GDM1 (cell line): Measurements from ENCODE around the gene GSDMA.

Source experiments
- DNase-seq: peaks from one replicate; lab custom pipeline; 2025; lab: John Stamatoyannopoulos, UW

GSDMA gene, protein sequence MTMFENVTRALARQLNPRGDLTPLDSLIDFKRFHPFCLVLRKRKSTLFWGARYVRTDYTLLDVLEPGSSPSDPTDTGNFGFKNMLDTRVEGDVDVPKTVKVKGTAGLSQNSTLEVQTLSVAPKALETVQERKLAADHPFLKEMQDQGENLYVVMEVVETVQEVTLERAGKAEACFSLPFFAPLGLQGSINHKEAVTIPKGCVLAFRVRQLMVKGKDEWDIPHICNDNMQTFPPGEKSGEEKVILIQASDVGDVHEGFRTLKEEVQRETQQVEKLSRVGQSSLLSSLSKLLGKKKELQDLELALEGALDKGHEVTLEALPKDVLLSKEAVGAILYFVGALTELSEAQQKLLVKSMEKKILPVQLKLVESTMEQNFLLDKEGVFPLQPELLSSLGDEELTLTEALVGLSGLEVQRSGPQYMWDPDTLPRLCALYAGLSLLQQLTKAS

DNA sequence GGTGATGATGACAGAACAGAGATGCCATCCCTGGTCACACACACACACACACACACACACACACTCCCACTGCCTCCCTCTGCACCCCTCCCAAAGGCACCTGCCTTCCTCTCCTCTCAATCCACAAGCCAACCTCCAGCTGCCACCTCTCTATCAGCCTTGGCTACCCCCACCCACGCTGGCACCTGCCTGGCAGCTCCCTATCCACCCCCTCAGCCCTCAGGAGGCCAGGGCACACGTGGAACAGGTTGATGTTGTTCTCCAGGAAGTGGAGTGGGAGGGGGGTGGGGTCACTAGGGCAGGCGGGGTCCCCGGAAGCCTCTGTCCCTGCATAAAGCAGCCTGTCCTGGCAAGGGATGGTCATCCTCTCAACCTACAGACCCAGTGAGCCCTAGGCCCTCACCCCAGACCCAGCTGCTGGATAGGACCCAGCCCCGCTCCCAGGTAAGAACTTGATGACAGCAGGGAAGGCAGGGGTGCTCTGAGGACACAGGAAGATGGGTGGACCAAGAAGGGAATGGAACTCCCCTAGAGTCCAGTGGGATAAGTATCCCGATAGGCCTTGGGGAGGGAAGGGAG, at the start of gene GSDMA:
Gene GSDMA, plus strand, starts transcription at position 363 of the 579 bp plus-strand sequence. CDS start 2,684 bp downstream, outside the sequence.
- no peak for DNase-seq

DNA sequence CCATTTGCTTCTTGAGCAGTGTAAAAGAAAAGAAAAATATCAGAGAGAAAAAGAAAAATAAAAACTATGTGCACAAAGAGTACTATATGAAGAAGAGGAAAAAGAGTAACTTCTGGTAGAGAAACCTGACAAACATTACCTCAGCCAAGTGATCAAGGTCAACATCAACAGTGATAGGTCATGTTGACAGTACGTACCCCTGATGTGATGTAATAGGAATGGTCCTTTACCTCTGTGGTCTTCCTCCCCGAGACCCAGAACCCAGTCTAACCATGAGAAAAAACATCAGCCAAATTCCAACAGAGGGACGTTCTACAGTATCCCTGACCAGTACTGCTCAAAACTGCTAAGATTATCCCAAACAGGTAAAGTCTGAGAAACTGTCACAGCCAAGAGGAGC, 48.8 kb upstream of the GSDMA start:
- no peak for DNase-seq

GRCh38 chr17:39915559-39915958, 47.2 kb upstream of the GSDMA start:
- DNase-seq: no peak

DNA sequence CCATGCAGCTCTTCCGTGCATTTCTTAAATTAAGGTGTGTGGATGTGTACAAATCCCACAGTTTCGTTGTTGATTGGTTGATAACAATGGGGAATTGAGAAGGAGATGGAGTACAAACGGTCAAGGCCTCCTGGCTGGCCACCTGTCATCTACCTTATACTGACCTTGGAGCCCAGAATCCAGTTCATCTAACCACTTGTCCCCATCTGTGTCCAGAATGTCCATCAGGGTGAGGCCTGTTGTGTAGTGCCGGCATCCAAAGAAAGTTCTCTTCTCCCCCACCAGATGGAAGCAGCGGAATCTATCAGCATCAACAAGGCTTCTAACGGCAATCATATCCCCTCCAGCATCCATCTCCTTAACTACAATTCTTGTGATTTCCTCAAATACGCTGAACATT, 45.9 kb upstream of the GSDMA start:
- no peak for DNase-seq

- no peak for DNase-seq
Observed at GRCh38 chr17:39919087-39919683, 43.6 kb upstream of the GSDMA start.

GRCh38 chr17:39920218-39921210, 42.3 kb upstream of the GSDMA start:
- no peak for DNase-seq

GRCh38 chr17:39921323-39921722, 41.5 kb upstream of the GSDMA start:
- DNase-seq: peak; percentile 5

DNA sequence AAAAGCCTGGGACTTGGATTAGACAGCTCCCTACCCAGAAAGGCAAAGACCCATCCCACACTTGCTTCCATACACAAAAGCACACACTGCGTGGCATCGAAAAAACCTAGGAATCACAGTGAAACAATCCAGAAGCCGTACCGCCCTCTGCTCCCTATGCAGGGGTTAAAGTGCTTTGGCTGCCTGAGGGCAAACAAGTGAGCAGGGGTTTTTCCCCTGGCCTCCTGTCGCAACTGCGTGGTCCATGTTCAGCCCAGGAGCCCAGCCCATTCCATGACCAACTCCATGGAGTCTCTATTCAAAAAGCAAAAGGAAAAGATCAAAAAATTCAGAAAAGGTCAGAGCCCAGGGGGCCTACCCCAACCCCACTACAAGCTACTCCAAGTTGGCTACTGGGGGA, 40.8 kb upstream of the GSDMA start:
- no peak for DNase-seq

DNA sequence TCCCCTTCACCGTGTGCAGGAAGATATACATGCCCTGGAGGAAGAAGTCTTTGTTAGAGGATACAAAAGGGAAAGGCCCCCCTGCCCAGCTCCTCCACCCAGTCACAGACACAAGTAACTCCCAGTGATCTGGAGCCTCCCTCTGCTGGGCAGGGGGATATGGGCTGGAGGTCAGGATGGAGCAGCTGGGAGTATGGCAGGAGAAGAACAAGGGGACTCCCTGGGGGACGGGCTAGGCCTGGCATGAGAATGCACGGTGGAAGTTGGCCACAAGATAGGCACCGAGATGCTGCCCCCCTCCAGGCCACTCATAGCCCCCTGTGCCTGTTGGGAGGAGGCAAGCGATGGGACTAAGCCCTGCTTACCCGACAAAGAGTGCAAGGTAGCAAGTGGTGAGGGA, 39.6 kb upstream of the GSDMA start:
- no peak for DNase-seq

DNA sequence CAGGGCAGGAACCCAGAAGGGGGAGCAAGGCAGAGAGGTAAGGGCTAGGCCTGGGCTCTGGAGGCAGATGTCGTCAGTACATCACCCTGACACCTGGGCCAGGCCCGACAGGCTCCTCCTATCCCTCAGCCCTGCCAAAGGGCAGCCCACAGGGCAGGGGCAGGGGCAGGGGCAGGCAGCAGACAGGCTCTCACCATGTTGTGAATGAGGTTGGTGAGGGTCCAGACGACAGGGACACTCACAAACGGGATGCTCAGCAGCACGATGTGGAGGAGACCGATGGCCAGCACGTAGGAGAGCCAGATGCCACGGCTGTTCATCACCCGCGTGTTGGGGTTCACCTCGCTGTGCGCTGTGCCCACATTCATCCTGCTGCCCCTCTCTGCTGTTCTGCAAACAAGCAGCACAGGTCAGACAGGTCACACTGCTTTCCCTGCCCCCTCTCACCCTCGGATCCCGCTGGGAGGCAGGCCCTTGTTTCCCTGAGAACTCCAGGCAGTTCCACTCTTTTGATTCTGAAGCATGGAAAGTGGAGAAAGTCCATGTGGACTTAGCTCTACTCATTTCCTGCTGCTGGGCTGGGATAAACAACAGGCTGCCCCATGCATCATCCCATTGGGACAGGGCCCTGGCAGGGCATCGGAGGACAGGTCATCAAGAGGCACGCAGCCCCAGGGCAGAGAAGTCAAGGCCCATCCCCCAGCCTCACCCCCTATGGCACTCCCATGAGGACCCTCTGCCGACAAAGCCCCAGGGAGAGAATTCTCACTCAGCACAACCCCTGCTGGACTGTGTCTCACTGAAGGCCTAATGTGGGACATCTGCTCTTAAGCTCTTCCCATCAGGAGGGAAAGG, 38.7 kb upstream of the GSDMA start:
- no peak for DNase-seq

- DNase-seq: no peak
Observed at GRCh38 chr17:39924691-39925055, 38.1 kb upstream of the GSDMA start.

GRCh38 chr17:39925282-39926134, 37.3 kb upstream of the GSDMA start:
- DNase-seq: no peak

DNA sequence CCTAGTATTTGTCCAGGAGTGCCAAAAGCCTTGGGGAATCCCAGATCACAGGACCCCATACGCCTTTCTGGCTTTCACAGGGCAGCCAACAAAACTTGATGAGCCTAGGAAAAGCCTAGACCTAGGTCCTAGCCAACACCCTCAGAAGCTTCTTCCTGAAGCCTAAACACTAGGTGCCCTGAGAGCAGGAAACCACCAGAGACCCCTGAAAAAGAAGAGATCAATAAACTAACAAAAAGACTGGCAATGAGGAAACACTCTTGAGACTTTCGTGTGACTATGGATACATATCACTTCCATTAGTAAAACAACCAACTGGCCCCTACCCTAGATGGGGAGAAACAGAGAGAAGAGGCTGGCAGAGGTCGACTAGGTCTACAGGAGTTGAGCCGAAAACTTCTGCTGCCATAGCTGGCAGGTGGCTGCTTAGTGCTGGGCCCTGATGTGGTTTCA, 36.6 kb upstream of the GSDMA start:
- DNase-seq: no peak

DNA sequence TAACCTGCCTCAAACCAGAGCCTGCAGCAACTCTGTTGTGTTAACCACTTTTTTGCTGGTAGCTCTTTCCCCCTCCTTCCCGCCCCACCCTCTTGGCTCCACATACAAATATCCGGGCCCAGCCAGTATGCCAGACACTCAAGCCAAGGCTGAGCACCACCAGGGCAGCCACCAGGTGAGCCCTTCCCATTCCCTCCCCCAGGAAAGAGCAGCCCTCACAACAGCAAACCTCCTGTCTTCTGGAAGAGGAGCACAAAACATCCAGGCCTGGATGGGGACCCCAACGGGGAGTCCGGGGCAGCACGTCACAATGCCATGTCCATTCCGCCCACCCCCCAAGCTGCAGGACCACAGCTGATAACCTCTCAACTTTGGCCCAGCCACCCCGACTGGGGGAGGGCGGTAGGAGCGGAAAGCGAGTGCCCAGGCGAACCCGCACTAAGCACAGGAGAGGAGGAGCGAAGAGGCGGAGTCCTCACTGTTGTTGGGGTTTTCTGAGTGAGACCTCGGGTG, 36.2 kb upstream of the GSDMA start:
- DNase-seq: no peak

DNA sequence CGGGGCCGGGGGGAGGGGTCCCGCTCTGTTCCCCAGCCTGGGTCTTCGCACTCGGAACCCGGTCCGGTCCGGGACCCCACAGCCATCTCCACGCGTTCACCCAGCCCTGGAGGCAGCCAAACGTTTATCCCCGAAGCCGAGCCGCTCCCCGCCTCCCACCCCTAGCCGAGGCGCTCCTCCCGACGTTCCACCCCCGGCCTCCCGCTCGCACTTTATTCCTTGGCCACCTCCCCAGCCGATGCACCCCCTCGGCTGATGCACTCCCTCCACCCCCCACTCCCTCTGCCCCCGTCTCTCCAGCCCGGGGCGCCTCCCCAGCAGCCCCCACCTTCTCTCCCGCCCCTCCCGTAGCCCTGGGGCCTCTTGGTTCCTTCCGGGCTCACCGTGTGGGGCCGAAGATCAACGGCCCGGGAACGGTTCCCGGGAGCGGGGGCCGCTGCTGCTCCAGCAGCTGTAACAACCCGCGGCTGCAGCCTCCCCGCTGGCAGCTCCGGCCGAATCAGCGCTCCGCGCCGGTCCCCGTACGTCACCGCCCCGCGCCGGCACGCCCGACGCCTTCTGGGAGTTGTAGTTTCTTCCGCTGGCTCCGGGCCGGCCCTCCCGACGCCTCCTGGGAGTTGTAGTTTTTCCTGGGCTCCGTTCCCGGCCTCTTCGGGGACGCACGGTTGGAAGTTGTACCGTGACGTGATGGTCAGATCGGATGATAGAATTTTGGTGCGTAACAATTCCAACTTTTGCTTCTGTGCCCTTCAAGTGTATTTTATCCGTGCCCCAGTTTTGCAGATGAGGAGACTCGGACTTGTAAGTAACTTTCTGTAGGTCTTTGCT, 35.5 kb upstream of the GSDMA start, which contains the start of the genes LRRC3C and ORMDL3:
Gene LRRC3C, plus strand, starts transcription at position 632 of the 828 bp plus-strand sequence. CDS start 13,792 bp downstream, outside the sequence.
Gene ORMDL3, minus strand, starts transcription at position 501 of the 828 bp plus-strand sequence. CDS start 3,398 bp downstream, outside the sequence.
- DNase-seq: peak; percentile 81

DNA sequence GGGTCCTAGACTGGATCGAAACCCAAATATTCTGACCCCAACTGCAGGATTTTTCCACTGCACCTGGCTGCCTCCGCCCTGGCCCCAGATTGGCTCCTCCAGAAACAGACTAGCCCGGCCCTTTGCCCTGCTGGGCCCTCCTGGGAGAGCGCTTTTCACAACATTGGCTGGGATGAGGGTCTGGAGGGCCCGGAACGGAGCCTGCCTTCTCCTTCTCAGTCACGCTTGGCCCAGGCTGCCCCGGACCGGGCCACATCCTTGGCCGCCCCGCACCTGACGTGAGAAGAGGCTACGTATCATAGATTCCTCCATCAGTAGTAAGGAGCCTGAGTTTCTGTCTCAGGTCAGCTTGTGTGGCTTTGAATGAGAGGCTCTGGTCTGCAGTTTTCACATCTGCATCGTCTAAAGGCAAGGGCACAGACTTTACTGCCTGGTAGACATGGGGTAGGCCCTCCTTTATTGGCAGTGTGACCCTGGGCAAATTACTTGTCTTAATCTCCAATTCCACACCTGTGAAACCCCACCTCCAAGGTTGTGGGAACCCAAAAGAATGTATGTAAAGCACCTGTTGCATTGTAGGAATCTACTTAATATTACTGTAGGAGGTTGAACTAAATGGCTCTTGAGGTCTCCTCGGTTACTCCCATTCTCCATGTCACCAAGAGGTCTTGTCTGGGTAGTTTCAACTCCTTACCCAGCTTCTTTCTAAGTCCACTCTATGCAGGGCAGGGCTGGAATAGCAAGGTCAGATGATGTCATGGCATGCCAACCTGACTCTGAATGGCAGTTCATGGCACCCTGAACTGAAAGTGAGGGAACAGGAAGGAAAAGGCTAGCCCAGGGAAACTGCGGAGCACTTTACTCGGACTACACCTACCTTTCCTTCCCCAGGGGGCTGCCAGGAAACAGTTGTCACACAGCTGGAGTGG, 34.6 kb upstream of the GSDMA start:
- no peak for DNase-seq

DNA sequence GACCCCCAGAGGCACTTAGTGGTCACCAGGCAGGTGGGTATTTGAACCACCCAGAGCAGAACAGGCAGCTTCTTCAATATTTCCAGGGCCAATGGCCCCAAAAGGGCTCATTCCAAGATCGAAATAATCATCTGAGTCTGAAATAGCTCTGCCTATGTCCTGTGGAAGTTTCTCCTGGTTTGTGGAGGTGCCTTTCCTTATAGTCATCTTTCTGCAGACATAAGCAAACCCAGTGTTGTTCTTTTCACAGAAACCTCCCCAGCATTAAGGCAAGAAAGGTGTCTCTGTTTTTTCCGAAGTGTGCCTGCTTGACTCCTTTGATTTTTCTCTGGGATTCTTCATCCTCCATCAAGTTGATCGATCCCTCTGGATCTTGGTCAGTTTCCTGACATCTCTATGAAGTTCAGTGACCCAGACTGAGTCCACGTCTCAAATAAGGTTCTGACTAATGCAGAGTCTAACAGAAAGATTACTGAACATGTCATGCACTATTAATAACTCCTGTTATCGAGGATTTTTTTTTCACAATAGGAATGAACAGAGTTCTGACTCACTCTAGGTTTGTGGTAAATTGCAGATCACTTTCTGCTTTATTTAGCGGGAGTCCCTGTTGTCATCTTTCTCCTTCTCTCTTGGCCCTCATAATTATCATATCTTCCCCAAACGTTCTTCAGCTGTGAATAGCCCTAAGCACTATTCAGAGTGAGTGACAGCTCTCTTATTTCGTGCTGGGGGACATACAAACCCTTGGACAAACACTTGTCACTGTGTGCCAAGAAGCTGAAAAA, 33.8 kb upstream of the GSDMA start:
- no peak for DNase-seq
